Measurements from ENCODE around the gene TGM3.

TGM3 gene

DNA sequence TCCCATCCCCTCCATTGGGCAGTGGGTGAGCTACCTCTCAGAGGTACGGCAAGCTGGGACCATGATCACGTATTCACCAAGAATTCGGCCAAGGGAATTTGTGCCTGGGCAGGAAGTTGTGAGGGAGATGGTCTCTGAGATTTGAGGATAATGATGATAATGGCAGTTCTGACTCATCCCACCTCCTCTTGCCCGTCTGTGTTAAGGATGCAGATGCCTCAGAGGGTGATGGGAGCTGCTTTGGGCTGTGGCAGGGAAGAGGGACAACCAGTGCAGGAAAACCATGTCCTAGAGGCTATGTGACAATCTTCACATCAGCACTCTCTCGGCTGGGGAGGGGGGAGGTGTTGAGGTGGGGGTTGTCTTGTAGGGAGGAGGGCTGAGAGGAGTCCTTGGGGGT lies 89.2 kb downstream of the TGM3 start:
- DNase-seq, result no peak

DNA sequence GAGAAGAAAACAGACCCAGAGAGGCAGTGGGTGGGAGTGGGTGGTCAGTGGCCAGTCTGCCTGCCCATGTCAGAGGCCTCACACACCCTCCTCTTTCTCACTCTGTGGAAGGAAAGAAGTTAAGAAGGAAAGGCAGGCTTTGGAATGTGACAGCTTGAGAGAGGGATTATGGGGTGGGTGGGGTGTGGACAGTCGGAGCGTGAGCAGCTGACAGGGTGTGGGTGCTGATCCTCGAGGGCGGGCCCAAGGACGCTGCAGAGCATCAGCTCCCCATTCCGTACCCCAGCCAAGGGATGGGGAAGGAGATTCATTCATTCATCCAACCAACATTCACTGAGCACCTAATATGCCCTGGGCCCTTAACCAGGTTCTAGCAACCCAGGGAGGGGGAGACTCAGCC lies 89.7 kb downstream of the TGM3 start:
- DNase-seq, result no peak

DNA sequence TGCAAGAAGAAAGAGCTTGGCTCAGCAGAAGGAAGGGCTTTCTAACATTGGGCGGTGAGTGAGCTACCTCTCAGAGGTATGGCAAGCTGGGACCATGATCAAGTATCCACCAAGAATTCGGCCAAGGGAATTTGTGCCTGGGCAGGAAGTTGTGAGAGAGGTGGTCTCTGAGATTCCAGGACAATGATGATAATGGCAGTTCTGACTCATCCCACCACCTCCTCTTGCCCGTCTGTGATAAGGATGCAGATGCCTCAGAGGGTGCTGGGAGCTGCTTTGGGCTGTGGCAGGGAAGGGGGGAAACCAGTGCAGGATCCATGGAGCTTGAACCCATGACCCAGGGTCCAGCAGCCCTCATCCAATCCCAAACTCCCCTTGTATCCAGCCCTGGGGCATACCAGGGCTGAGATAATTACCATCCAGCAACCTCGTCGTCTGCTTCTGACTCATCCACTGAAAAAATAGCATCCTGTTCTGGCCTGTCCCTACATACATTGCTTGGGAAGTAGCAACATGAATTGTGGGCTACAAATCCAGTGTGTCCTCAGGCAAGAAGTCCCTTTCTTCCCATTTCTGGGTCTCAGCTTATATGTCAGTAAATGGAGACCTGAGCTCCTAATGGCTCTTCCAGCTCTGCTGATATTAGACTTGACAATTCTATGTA lies 90.8 kb downstream of the TGM3 start:
- no peak for DNase-seq

DNA sequence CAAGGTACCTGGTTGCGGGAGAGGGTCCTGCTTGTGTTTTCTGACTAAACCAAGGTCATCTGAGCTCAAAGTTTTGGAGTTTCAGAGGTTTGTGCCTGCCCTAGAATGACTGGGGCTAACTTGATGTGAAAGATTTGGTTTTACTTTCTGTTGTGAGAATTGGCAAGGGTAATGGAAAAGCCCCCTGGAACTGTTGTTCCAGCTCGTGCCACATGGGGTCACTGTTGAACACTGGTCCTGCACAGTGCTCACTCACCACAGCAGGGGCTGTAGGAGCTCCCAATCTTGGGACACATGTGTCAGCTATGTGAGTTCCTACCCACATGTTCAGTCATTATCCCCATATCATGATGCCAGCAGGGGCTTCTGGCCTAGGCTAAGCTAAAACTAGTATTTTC lies 91.4 kb downstream of the TGM3 start:
- peak in 1 of 4 experiments; percentile 5 for DNase-seq

DNA sequence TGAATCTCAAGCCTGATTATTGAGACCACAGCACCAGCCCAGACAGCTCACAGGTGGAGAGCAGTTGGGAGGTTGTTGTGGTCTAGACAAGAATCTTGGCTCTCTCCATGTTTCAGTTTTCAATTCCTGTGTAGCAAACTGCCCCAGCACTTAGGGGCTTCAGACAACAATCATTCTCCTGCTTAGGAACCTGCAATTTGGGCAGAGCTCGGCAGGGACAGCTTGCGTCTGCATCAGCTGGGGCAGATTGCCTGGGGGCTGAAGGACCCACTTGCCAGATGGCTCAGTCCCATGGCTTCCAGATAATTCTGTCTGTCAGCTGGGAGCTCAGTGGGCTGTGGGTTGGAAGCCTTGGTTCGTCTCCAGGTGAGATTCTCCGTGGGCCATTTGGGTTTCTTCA lies 91.8 kb downstream of the TGM3 start:
- no peak for DNase-seq
